Putamen (tissue), 1 donor: ENCODE data around the gene NOP14.

Experiments used
- DNase-seq: peaks from one replicate; pipeline ENCODE4 v3.0.0-alpha.2; 2016; ENCODE audit warnings: low spot score

NOP14 gene

GRCh38 chr4:2914256-2915126, 48.7 kb downstream of the NOP14 start:
- no peak for DNase-seq

- DNase-seq, result no peak
These were observed 50.0 kb downstream of the NOP14 start for GRCh38 chr4:2913168-2913567.

GRCh38 chr4:2911868-2912267, 51.3 kb downstream of the NOP14 start:
- DNase-seq, result no peak

- DNase-seq, result no peak
These were observed 52.8 kb downstream of the NOP14 start for GRCh38 chr4:2910409-2910808.

GRCh38 chr4:2909583-2909982, 53.6 kb downstream of the NOP14 start:
- DNase-seq, result no peak

GRCh38 chr4:2908686-2909085, 54.5 kb downstream of the NOP14 start:
- DNase-seq, result no peak

GRCh38 chr4:2907706-2908293, 55.4 kb downstream of the NOP14 start:
- DNase-seq, result no peak

GRCh38 chr4:2907226-2907625, 56.0 kb downstream of the NOP14 start:
- DNase-seq, result no peak

- DNase-seq, result no peak
These were observed 57.0 kb downstream of the NOP14 start for GRCh38 chr4:2906218-2906617.

- no peak for DNase-seq
These were observed 57.7 kb downstream of the NOP14 start for GRCh38 chr4:2905544-2905943.

GRCh38 chr4:2902126-2902525, 61.1 kb downstream of the NOP14 start:
- DNase-seq, result no peak

- DNase-seq, result no peak
These were observed 62.0 kb downstream of the NOP14 start for GRCh38 chr4:2901186-2901585.

GRCh38 chr4:2900741-2901140, 62.5 kb downstream of the NOP14 start:
- no peak for DNase-seq

GRCh38 chr4:2898001-2898400, 65.2 kb downstream of the NOP14 start:
- DNase-seq, result no peak

- DNase-seq, result no peak
These were observed 69.4 kb downstream of the NOP14 start for GRCh38 chr4:2893772-2894171.

GRCh38 chr4:2891294-2891693, 71.9 kb downstream of the NOP14 start:
- no peak for DNase-seq

GRCh38 chr4:2888886-2889285, 74.3 kb downstream of the NOP14 start:
- DNase-seq, result no peak
